ENCODE data around the gene SNUPN. TPM values are rescaled to one million over a fixed set of nuclear protein-coding genes. Genes with fewer than 3 reads are reported as not detected.

SNUPN gene
- total and polyA plus RNA-seq, 2 of the 8 experiments (the other 6 are each of a cell fraction or from before 2014, with no cell fraction given): 13.3 to 28.2 TPM

- CTCF ChIA-PET (ENCODE audit: partially characterized antibody): interaction anchor here (0.9 to 4.2 kb wide), 6 partner anchors 10 to 223 kb away, joined by 3 to 23 read pairs (median 3); partner anchors contain the start of gene MAN2C1
- no peaks in the 10 kb centered on the region for H3K9me3 ChIP-seq (ENCODE audit: insufficient read depth in 2 of 2, low read depth in 1 of 2, low read length in 1 of 2)
- no peak overlapping the region for H3K23ac ChIP-seq (ENCODE audit: insufficient read length)
- no peak for TF ChIP-seq GABPA (IDR thresholded peaks at IDR 0.05; ENCODE audit: borderline replicate concordance, insufficient read depth, low read length)
- TF ChIP-seq ZNF274 (IDR thresholded peaks at IDR 0.05; ENCODE audit: borderline replicate concordance, extremely low read depth, low read length): no peak
- no peak for TF ChIP-seq HDAC2 (IDR thresholded peaks at IDR 0.05; ENCODE audit: borderline replicate concordance in 1 of 2, low read depth in 2 of 2, low read length in 2 of 2)
- TF ChIP-seq GTF2F1 (IDR thresholded peaks at IDR 0.05; ENCODE audit: borderline replicate concordance, low read depth, low read length): no peak
- no peak for TF ChIP-seq POLR2AphosphoS5 (IDR thresholded peaks at IDR 0.05; ENCODE audit: low read depth, low read length)
- no peak for TF ChIP-seq BACH1 (IDR thresholded peaks at IDR 0.05; ENCODE audit: low read length)
- no peak for TF ChIP-seq KDM5A (IDR thresholded peaks at IDR 0.05; ENCODE audit: low read length)
- TF ChIP-seq USF2 (IDR thresholded peaks at IDR 0.05; ENCODE audit: low read length): no peak
- TF ChIP-seq MAFK (IDR thresholded peaks at IDR 0.05; ENCODE audit: low read depth, low read length): no peak
These were observed 33.7 kb downstream of the SNUPN start for GRCh38 chr15:75591655-75592364.

More at GRCh38 chr15:75591655-75592364, 33.7 kb downstream of the SNUPN start:
- no peak overlapping the region for H3K4ac ChIP-seq (replicated peaks; ENCODE audit: insufficient read length, low read depth, low read length)
- peaks cover 0 to 5% (median 1%) of the 10 kb centered on the region in 4 experiments; a peak in 3 of 8 replicates for H3K36me3 ChIP-seq (ENCODE audit: control insufficient read depth in 2 of 4, insufficient read depth in 4 of 4, low read length in 3 of 4)
- H4K5ac ChIP-seq (ENCODE audit: insufficient read length, low read depth, low read length): no peak overlapping the region
- no peak overlapping the region for H4K8ac ChIP-seq (ENCODE audit: extremely low read depth, insufficient read depth, low read length)
- 97% methylated on average over 4 of the region's 4 CpGs; no CpG with 5 or more reads in 1 of the 2 experiments for WGBS, 2 experiments (ENCODE audit: extremely low coverage in 1 of 2, insufficient coverage in 1 of 2, insufficient read length in 1 of 2, insufficient replicate concordance in 2 of 2, low coverage in 1 of 2, low lambda C conversion rate in 2 of 2, missing lambda C conversion rate in 1 of 2)
- no peak overlapping the region for H2BK5ac ChIP-seq (ENCODE audit: low read depth, low read length)
- H3K4me1 ChIP-seq (replicated peaks in 1 of 4; ENCODE audit: control insufficient read depth in 3 of 4, insufficient read depth in 4 of 4, low read length in 3 of 4): no peaks in the 10 kb centered on the region
- H3K14ac ChIP-seq (ENCODE audit: insufficient read length): no peak overlapping the region
- H2BK15ac ChIP-seq (ENCODE audit: low read length): no peak overlapping the region
- POLR2A ChIA-PET (ENCODE audit: partially characterized antibody): interaction anchor here (1.0 to 2.7 kb wide), 4 partner anchors 8 to 168 kb away, joined by 3 to 9 read pairs (median 4); partner anchors contain the start of gene PTPN9
- no peak overlapping the region for H3K4me3 ChIP-seq (ENCODE audit: extremely low read depth in 1 of 4, insufficient read depth in 2 of 4, low read depth in 3 of 4, low read length in 4 of 4)
- DNase-seq (ENCODE audit: low read depth in 1 of 2, low spot score in 2 of 2) (no peak), FAIRE-seq (no peak)
- no peaks in the 10 kb centered on the region for H3K23me2 ChIP-seq (ENCODE audit: low read depth, low read length)
- H3K79me2 ChIP-seq (ENCODE audit: control insufficient read depth in 1 of 2, insufficient read depth in 2 of 2, low read length in 2 of 2): no peaks in the 10 kb centered on the region
- no peak overlapping the region for H3K18ac ChIP-seq (ENCODE audit: extremely low read depth, low read length)
- no peak overlapping the region for H3K4me2 ChIP-seq (ENCODE audit: insufficient read depth in 1 of 2, low read depth in 2 of 2, low read length in 2 of 2)
- H2AFZ ChIP-seq (ENCODE audit: low read length): no peak overlapping the region
- H2BK12ac ChIP-seq (ENCODE audit: low read depth, low read length): no peak overlapping the region
- H3K9ac ChIP-seq (replicated peaks in 1 of 4; ENCODE audit: extremely low read depth in 1 of 4, low read depth in 3 of 4, low read length in 3 of 4): no peak overlapping the region
- no peaks in the 10 kb centered on the region for H3K79me1 ChIP-seq (ENCODE audit: low read depth, low read length)
- no peak overlapping the region for H3K56ac ChIP-seq (replicated peaks; ENCODE audit: insufficient read length, low read depth, low read length)
- H4K91ac ChIP-seq (replicated peaks; ENCODE audit: insufficient read length, low read length): no peak overlapping the region
- H2BK120ac ChIP-seq (replicated peaks; ENCODE audit: low read depth, low read length): no peak overlapping the region
- no peak overlapping the region for H2AK5ac ChIP-seq (ENCODE audit: low read depth, low read length)
- H3K27ac ChIP-seq (ENCODE audit: low read depth, low read length): no peak overlapping the region
- H3K27me3 ChIP-seq (replicated peaks in 1 of 4; ENCODE audit: control insufficient read depth in 3 of 4, extremely low read depth in 1 of 4, insufficient read depth in 3 of 4, low read length in 3 of 4): no peaks in the 10 kb centered on the region
- no peak overlapping the region for H2BK20ac ChIP-seq (ENCODE audit: low read length)
- H4K20me1 ChIP-seq (replicated peaks in 1 of 2; ENCODE audit: control insufficient read depth in 1 of 2, insufficient read depth in 2 of 2, low read length in 2 of 2): no peaks in the 10 kb centered on the region

Measured in H1 (cell line).